MM.1S (cell line): ENCODE results near the gene TBC1D14.

Source experiments
- EZH2 ChIP-seq: fragments of 300-600 bp; sonication (generic); optimal IDR thresholded peaks from 2 replicates; pipeline ENCODE3; 2017; ENCODE audit warnings: low read depth, mild to moderate bottlenecking, antibody characterized with exemption, low read length, mixed read lengths
- EZH2phosphoT487 ChIP-seq: fragments of 300-600 bp; sonication (generic); IDR thresholded peaks from 2 replicates; pipeline ENCODE4 v1.6.1; 2018; ENCODE audit warnings: antibody characterized with exemption, low read length
- TF ChIP-seq, protein P1 (sequence below): fragments of 300-600 bp; sonication (generic); IDR thresholded peaks from 2 replicates; pipeline ENCODE4 v1.5.1; 2016; ENCODE audit warnings: antibody characterized with exemption, low read length, mixed read lengths

DNA sequence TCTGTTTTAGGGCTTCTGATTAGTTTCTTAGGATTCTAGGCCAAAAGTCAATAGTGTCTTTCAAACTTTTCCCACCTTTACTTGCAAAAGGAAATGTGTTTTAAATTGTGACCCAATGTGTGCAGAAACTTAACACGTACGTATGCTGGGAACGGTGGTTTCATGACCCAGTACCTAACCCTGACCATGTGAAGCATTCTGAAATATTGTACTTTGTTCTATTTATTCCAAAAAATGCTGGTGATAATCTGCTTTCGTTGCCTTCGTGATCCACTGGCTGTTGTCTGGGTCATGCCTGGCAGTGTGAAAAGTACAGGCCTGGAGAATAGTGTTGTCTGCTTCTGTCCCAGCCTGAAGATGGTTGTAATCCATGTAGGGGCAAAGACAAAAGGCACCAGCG, 106.9 kb downstream of the TBC1D14 start:
- TF ChIP-seq, protein P1, sequence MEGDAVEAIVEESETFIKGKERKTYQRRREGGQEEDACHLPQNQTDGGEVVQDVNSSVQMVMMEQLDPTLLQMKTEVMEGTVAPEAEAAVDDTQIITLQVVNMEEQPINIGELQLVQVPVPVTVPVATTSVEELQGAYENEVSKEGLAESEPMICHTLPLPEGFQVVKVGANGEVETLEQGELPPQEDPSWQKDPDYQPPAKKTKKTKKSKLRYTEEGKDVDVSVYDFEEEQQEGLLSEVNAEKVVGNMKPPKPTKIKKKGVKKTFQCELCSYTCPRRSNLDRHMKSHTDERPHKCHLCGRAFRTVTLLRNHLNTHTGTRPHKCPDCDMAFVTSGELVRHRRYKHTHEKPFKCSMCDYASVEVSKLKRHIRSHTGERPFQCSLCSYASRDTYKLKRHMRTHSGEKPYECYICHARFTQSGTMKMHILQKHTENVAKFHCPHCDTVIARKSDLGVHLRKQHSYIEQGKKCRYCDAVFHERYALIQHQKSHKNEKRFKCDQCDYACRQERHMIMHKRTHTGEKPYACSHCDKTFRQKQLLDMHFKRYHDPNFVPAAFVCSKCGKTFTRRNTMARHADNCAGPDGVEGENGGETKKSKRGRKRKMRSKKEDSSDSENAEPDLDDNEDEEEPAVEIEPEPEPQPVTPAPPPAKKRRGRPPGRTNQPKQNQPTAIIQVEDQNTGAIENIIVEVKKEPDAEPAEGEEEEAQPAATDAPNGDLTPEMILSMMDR = no peak
- TF ChIP-seq EZH2 (no peak), EZH2phosphoT487 (no peak)
